ENCODE data around the gene RAP1GDS1.

Gene RAP1GDS1

DNA sequence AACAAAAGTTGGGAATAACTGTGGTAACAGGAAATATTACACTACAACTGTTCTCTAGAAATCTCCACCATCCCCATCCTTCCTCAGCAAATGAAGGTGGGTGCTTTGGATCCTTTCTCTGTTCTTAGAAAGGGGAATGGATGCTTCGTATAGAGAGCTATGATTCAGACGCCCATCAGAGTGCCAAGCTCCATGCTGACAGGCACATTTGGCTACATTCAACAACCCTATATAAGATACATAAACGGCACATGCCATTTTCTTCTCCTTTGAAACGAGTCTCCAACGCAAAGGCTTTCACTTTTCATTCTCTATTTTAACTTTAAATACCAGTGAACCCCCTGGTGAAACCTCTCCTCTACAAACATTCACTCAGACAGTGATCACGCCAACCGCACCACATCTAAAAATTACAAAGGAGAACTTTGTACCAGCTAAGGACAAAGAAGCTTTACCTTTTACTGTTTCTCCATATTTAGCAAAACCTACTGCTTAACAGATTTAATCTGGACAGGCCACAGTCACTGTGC, 224.7 kb downstream of the RAP1GDS1 start:
- DNase-seq: no peak

DNA sequence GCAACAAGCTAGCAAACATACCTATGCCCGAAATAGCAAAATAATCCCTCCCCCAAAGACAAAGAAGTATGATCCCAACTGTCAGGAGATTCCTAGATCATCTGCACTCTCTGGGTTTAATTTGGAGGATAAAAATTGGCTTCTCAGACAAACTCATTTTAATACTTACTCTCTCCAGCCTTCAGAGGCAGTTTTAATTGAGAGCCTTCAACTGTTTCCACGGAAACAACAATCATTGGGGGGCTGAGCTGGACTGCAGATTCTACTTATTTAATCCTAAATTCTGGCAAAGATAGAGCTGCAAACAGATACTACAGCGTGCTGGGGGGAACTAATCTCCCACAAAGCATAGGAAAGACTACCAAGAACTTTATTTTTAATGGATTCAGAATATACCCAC, 229.1 kb downstream of the RAP1GDS1 start:
- DNase-seq: no peak

DNA sequence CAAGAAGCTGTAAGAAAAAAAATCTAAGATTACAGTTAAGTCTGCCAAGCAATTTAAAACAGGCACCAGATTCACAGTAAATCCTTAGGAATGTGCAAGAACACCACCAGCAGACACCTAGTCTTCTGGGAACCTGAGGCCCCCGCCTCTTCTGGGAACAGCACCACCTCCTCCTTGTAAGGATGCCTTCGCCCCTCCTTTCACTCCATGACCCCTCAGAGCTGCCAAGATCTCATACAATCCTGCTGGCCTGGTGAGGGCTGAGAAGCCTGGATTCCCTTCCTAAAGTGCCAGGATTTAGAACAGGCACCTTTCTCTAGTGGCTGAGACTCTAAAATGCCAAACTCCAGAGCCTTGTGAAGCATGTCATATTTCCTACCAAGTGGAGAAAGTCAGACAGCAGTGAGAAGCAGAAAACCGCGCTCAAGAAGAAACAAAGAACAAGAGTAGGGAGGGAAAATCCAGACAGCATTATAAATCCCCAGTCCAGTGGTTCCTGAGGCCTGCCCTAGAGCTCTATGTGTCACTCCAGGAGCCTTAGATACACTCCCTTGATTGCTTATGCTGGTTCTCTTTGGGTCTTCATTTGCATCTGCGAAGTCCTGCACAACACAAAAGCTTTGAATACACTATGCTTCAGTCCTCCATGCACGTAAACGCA, 230.8 kb downstream of the RAP1GDS1 start:
- DNase-seq: no peak

DNA sequence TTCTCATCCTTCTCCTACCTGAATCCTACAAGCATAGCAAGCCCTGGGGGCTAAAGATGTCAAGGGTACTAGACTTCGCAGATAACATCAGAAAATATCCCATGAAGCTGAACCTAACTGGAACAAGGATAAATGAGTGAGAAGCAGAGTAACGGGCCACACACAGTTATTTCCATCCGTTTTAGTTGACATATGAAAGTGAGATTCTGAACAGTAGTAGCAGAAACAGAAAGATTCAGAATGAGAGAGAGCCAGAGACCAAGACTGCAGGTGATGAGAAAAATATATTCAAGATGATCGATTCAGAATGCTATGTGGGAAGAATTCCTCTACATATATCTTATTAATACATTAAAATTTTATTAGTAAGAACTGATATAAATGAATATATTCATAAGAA, 232.1 kb downstream of the RAP1GDS1 start:
- DNase-seq: no peak

All from GF-D8 (cell line).